Liver (tissue), 9 donors: ENCODE data around the gene ABHD17C. TPM values are rescaled to one million over a fixed set of nuclear protein-coding genes. Genes with fewer than 3 reads are reported as not detected.

Experiments
- DNase-seq: peaks from one replicate; pipeline ENCODE4 v3.0.0-alpha.2; 2017; ENCODE audit warnings: low spot score
- H3K27ac ChIP-seq, 2 donors: one replicate each; pipeline ENCODE4 v1.7.0; 2013; ENCODE audit warnings: inconsistent platforms in 2 of 2, low read length in 2 of 2, control low read depth in 1 of 2, low read depth in 1 of 2, mild to moderate bottlenecking in 1 of 2
- H3K27me3 ChIP-seq, 4 donors: one replicate each; pipeline versions ENCODE4 v1.6.1 to v1.7.0; 2013; ENCODE audit warnings: low read length in 3 of 4, inconsistent platforms in 1 of 4, mild to moderate bottlenecking in 1 of 4, moderate library complexity in 1 of 4; ENCODE audit not compliant: control insufficient read depth in 4 of 4, insufficient read depth in 4 of 4
- H3K36me3 ChIP-seq, 4 donors: one replicate each; pipeline versions ENCODE4 v1.6.1 to v1.7.0; 2013; ENCODE audit warnings: low read length in 3 of 4, mild to moderate bottlenecking in 3 of 4, low read depth in 1 of 4, moderate library complexity in 1 of 4; ENCODE audit not compliant: control insufficient read depth in 4 of 4, insufficient read depth in 3 of 4
- H3K4me1 ChIP-seq, 4 donors: one replicate each; pipeline versions ENCODE4 v1.6.1 to v1.7.0; 2013; ENCODE audit warnings: low read length in 3 of 4, mild to moderate bottlenecking in 3 of 4, moderate library complexity in 1 of 4; ENCODE audit not compliant: control insufficient read depth in 4 of 4, insufficient read depth in 4 of 4
- H3K4me3 ChIP-seq, 3 donors: one replicate each; pipeline versions ENCODE4 v1.6.1 to v1.7.0; 2013; ENCODE audit warnings: low read length in 3 of 3, control low read depth in 1 of 3, low read depth in 1 of 3, mild to moderate bottlenecking in 1 of 3
- H3K9ac ChIP-seq, 2 donors: one replicate each; pipeline ENCODE4 v1.7.0; 2013; ENCODE audit warnings: low read length in 2 of 2, mild to moderate bottlenecking in 2 of 2, moderate library complexity in 2 of 2, control low read depth in 1 of 2, low read depth in 1 of 2
- H3K9me3 ChIP-seq, 4 donors: one replicate each; pipeline versions ENCODE4 v1.6.1 to v1.7.0; 2013; ENCODE audit warnings: low read length in 3 of 4; ENCODE audit not compliant: control insufficient read depth in 4 of 4
- EGR1 ChIP-seq, 2 donors: IDR thresholded peaks; 2 replicates each; pipeline ENCODE4 v1.6.1; 2016 to 2018; ENCODE audit warnings: antibody characterized with exemption in 2 of 2, low read depth in 2 of 2
- FOXA1 ChIP-seq: IDR thresholded peaks from 2 replicates; pipeline ENCODE4 v1.6.1; 2016; ENCODE audit warnings: antibody characterized with exemption
- FOXA2 ChIP-seq: IDR thresholded peaks from 2 replicates; pipeline ENCODE4 v1.6.1; 2016; ENCODE audit warnings: antibody characterized with exemption
- GABPA ChIP-seq, 2 donors: IDR thresholded peaks in 1 of 2; conservative IDR thresholded peaks in 1 of 2; 2 replicates each; pipeline ENCODE4 v1.6.1; 2016; ENCODE audit warnings: antibody characterized with exemption in 2 of 2, mild to moderate bottlenecking in 1 of 2, moderate library complexity in 1 of 2
- HNF4G ChIP-seq: IDR thresholded peaks from 2 replicates; pipeline ENCODE4 v1.6.1; 2016; ENCODE audit warnings: antibody characterized with exemption
- JUND ChIP-seq, 2 donors: IDR thresholded peaks; 2 replicates each; pipeline ENCODE4 v1.6.1; 2016; ENCODE audit warnings: antibody characterized with exemption in 2 of 2
- RXRA ChIP-seq, 2 donors: IDR thresholded peaks; 2 replicates each; pipeline ENCODE4 v1.6.1; 2017 to 2018; ENCODE audit warnings: antibody characterized with exemption in 2 of 2, mild to moderate bottlenecking in 1 of 2
- TAF1 ChIP-seq: conservative IDR thresholded peaks from 2 replicates; pipeline ENCODE4 v1.6.1; 2016; ENCODE audit warnings: antibody characterized with exemption, mild to moderate bottlenecking
- YY1 ChIP-seq: IDR thresholded peaks from 2 replicates; pipeline ENCODE4 v1.6.1; 2016; ENCODE audit warnings: antibody characterized with exemption, mild to moderate bottlenecking
- WGBS: extraction: QIAGEN DNeasy Blood & Tissue Kit; methylation state at CpG from one replicate; pipeline ENCODE4 v1.1.7; 2013; 5-methylcytosine and 5-hydroxymethylcytosine counted together
- polyA plus RNA-seq, 2 donors: library from polyadenylated mRNA; stranded (reverse) in 1 of 2; unstranded in 1 of 2; fragments of 200-250 nt in 1 of 2; fragments of >200 nt in 1 of 2; fragmentation: Nextera tagmentation in 1 of 2; extraction: Ambion mirVana in 1 of 2; gene quantifications; one replicate each; pipeline versions ENCODE4 v1.2.1 to v1.2.3, GENCODE V29; 2013 to 2015
- total RNA-seq, 2 donors: library from RNA; depleted of rRNA; stranded (reverse); fragments of >200 nt; gene quantifications; one replicate each; pipeline ENCODE4 v1.2.3, GENCODE V29; 2014
- TF ChIP-seq, protein P1 (sequence below): IDR thresholded peaks from 2 replicates; pipeline ENCODE4 v1.6.1; 2016; ENCODE audit warnings: antibody characterized with exemption
- TF ChIP-seq, protein P2 (sequence below): IDR thresholded peaks from 2 replicates; pipeline ENCODE4 v1.6.1; 2016; ENCODE audit warnings: antibody characterized with exemption, mild to moderate bottlenecking
- TF ChIP-seq, protein P3 (sequence below): fragments of 150-350 bp; IDR thresholded peaks from 2 replicates; pipeline ENCODE4 v1.5.1; 2017; ENCODE audit warnings: improper control_type of control experiment, low read depth, low read length; ENCODE audit not compliant: missing input control
- donor health status: healthy.
- donor health status: healthy.
- donor health status: healthy.
- donor health status: healthy.
- donor health status: healthy.

The ABHD17C gene
- total and polyA plus RNA-seq, 4 donors, result 0.79 to 3.0 (median 2.0) TPM

DNA sequence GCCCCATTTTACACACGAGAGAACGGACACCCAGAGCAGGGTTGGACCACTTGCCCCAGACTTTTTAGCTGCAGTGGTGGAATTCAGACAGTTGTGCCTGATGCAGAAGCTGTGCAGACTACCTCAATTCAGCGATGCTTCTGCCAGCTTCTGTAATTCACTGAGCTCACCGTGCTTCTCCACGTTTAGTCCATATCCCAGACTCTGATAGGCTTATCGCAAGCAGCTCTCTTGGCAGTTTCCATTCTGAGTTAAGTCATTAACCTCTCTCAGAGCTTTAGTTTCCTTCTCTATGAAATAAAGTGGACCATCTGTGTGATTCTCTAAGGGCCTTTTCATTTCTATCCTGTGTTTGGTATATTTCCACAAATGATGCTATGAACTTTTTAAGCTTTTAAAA lies 37.1 kb downstream of the ABHD17C start:
- TF ChIP-seq, protein P1, sequence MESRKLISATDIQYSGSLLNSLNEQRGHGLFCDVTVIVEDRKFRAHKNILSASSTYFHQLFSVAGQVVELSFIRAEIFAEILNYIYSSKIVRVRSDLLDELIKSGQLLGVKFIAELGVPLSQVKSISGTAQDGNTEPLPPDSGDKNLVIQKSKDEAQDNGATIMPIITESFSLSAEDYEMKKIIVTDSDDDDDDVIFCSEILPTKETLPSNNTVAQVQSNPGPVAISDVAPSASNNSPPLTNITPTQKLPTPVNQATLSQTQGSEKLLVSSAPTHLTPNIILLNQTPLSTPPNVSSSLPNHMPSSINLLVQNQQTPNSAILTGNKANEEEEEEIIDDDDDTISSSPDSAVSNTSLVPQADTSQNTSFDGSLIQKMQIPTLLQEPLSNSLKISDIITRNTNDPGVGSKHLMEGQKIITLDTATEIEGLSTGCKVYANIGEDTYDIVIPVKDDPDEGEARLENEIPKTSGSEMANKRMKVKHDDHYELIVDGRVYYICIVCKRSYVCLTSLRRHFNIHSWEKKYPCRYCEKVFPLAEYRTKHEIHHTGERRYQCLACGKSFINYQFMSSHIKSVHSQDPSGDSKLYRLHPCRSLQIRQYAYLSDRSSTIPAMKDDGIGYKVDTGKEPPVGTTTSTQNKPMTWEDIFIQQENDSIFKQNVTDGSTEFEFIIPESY, result no peak
- TF ChIP-seq, protein P2, sequence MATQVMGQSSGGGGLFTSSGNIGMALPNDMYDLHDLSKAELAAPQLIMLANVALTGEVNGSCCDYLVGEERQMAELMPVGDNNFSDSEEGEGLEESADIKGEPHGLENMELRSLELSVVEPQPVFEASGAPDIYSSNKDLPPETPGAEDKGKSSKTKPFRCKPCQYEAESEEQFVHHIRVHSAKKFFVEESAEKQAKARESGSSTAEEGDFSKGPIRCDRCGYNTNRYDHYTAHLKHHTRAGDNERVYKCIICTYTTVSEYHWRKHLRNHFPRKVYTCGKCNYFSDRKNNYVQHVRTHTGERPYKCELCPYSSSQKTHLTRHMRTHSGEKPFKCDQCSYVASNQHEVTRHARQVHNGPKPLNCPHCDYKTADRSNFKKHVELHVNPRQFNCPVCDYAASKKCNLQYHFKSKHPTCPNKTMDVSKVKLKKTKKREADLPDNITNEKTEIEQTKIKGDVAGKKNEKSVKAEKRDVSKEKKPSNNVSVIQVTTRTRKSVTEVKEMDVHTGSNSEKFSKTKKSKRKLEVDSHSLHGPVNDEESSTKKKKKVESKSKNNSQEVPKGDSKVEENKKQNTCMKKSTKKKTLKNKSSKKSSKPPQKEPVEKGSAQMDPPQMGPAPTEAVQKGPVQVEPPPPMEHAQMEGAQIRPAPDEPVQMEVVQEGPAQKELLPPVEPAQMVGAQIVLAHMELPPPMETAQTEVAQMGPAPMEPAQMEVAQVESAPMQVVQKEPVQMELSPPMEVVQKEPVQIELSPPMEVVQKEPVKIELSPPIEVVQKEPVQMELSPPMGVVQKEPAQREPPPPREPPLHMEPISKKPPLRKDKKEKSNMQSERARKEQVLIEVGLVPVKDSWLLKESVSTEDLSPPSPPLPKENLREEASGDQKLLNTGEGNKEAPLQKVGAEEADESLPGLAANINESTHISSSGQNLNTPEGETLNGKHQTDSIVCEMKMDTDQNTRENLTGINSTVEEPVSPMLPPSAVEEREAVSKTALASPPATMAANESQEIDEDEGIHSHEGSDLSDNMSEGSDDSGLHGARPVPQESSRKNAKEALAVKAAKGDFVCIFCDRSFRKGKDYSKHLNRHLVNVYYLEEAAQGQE, result no peak
- TF ChIP-seq FOXA2 (no peak), GABPA (IDR thresholded peaks at IDR 0.05 in 1 of 2, conservative IDR thresholded peaks at IDR 0.05 in 1 of 2) (no peak), HNF4G (no peak), FOXA1 (no peak), RXRA (IDR thresholded peaks at IDR 0.05) (no peak), YY1 (no peak)
- TF ChIP-seq, protein P3, sequence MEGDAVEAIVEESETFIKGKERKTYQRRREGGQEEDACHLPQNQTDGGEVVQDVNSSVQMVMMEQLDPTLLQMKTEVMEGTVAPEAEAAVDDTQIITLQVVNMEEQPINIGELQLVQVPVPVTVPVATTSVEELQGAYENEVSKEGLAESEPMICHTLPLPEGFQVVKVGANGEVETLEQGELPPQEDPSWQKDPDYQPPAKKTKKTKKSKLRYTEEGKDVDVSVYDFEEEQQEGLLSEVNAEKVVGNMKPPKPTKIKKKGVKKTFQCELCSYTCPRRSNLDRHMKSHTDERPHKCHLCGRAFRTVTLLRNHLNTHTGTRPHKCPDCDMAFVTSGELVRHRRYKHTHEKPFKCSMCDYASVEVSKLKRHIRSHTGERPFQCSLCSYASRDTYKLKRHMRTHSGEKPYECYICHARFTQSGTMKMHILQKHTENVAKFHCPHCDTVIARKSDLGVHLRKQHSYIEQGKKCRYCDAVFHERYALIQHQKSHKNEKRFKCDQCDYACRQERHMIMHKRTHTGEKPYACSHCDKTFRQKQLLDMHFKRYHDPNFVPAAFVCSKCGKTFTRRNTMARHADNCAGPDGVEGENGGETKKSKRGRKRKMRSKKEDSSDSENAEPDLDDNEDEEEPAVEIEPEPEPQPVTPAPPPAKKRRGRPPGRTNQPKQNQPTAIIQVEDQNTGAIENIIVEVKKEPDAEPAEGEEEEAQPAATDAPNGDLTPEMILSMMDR, result no peak
- no peaks in the 10 kb centered on the region for H3K4me1 ChIP-seq
- H3K4me3 ChIP-seq, result no peak overlapping the region
- no peaks in the 10 kb centered on the region for H3K9me3 ChIP-seq
- 88% methylated on average over 6 of the region's 6 CpGs for WGBS
- no peaks in the 10 kb centered on the region for H3K27me3 ChIP-seq
- no peak for DNase-seq
- H3K27ac ChIP-seq, result no peak overlapping the region
- no peak overlapping the region for H3K9ac ChIP-seq
- H3K36me3 ChIP-seq, result no peaks in the 10 kb centered on the region

DNA sequence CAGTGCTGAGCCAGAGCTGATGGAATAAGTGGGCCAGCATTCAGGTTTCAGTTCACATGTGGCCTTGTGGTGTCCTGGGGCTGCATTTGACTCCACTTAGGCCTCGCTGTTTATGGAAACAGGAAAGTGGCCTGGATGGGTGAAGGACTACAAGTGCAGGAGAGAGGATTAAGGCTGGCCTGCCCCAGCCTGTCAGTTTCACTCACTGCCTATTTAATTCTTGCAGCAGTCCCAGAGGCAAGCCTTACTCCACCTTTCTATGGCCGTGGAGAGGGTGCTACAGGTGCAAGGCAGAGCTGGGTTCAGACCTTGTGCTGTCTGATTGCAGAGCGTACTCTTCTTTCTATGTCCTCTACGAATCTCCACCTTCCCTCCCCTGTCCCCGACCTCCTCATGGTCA lies 37.7 kb downstream of the ABHD17C start:
- Histone ChIP-seq H3K27ac (no peak overlapping the region), H3K4me3 (no peak overlapping the region), H3K4me1 (no peaks in the 10 kb centered on the region), H3K9me3 (no peaks in the 10 kb centered on the region), H3K36me3 (no peaks in the 10 kb centered on the region), H3K27me3 (no peaks in the 10 kb centered on the region), H3K9ac (no peak overlapping the region)
- DNase-seq, result no peak
- TF ChIP-seq FOXA2 (no peak), EGR1 (IDR thresholded peaks at IDR 0.05; ENCODE audit: low read depth in 2 of 2) (no peak), FOXA1 (no peak), JUND (IDR thresholded peaks at IDR 0.05) (no peak), TAF1 (no peak), GABPA (IDR thresholded peaks at IDR 0.05 in 1 of 2, conservative IDR thresholded peaks at IDR 0.05 in 1 of 2) (no peak)
- 94% methylated on average over 5 of the region's 5 CpGs for WGBS
